Measurements from ENCODE around the gene TUFT1. TPM values are rescaled to one million over a fixed set of nuclear protein-coding genes. Genes with fewer than 3 reads are reported as not detected.

The TUFT1 gene
- total and polyA plus RNA-seq, 10 of the 15 experiments (the other 5 are each of a cell fraction or from before 2014, with no cell fraction given): 0.08 to 4.3 (median 3.2) TPM

DNA sequence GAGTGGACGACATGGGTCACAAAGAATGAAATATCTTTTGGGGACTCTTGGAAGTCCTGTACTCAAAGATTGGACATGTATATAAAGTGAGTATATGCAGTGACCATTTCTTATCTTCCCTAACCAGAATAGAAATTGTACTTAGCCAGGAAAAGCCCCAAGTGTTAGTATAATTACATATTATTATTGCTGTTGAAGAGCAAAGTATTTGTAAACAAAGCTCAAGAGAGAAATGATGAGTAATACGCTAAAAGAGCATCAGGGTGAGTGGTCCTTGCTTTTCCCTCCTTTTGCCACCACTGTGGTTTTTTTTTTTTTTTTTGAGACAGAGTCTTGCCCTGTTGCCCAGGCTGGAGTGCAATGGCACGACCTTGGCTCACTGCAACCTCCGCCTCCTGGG lies 35.4 kb upstream of the TUFT1 start:
- Histone ChIP-seq H3K4me2 (ENCODE audit: control insufficient read depth, insufficient read depth) (no peak overlapping the region), H3K9me3 (replicated peaks; ENCODE audit: control insufficient read depth, insufficient read depth, low read length) (no peaks in the 10 kb centered on the region), H3K79me2 (ENCODE audit: control insufficient read depth, insufficient read depth, low read length) (no peaks in the 10 kb centered on the region), H2AFZ (ENCODE audit: control insufficient read depth, low read depth, low read length) (no peak overlapping the region), H3K4me1 (ENCODE audit: control insufficient read depth, insufficient read depth, low read length) (no peaks in the 10 kb centered on the region), H4K20me1 (ENCODE audit: control insufficient read depth, insufficient read depth) (no peaks in the 10 kb centered on the region), H3K9ac (ENCODE audit: control insufficient read depth, insufficient read depth, low read length) (no peak overlapping the region), H3K36me3 (ENCODE audit: control insufficient read depth in 2 of 2, insufficient read depth in 2 of 2, low read length in 1 of 2) (no peaks in the 10 kb centered on the region), H3K4me3 (no peak overlapping the region), H3K27me3 (replicated peaks in 1 of 2; ENCODE audit: control insufficient read depth in 2 of 2, insufficient read depth in 2 of 2, low read length in 1 of 2) (no peaks in the 10 kb centered on the region; a peak in 1 of 4 replicates), H3K27ac (ENCODE audit: control insufficient read depth, insufficient read depth) (no peak overlapping the region)
- no peak for ATAC-seq
- 46% methylated on average over 3 of the region's 4 CpGs for whole genome bisulfite sequencing (ENCODE audit: insufficient coverage, insufficient replicate concordance, low lambda C conversion rate, missing lambda C conversion rate)
- intact Hi-C loops (cut with micrococcal nuclease; ENCODE audit: unreplicated experiment): no loop called here
- ChIA-PET RAD21 (ENCODE audit: unreplicated experiment) (no interaction called here), POLR2A (no interaction called here), CTCF (interaction anchor here (0.6 to 0.8 kb wide), 2 partner anchors 31 to 60 kb away, joined by 3 read pairs; no protein-coding TSS in a partner anchor), SMC1A (ENCODE audit: uncharacterized antibody, unreplicated experiment) (interaction anchor here (1.0 kb wide), 1 partner anchor 10 kb away, joined by 3 read pairs; no protein-coding TSS in a partner anchor)
- BruUV-seq (replicated peaks): no TSS peak
- DNase-seq (ENCODE audit: low read depth, low spot score): no peak
- FAIRE-seq: no peak
- in situ Hi-C loops (cut with MboI): no loop called here
- TF ChIP-seq, protein P1, sequence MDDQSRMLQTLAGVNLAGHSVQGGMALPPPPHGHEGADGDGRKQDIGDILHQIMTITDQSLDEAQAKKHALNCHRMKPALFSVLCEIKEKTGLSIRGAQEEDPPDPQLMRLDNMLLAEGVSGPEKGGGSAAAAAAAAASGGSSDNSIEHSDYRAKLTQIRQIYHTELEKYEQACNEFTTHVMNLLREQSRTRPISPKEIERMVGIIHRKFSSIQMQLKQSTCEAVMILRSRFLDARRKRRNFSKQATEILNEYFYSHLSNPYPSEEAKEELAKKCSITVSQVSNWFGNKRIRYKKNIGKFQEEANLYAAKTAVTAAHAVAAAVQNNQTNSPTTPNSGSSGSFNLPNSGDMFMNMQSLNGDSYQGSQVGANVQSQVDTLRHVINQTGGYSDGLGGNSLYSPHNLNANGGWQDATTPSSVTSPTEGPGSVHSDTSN (IDR thresholded peaks at IDR 0.05; ENCODE audit: insufficient replicate concordance, low read depth, low read length): no peak
- no peak for TF ChIP-seq PRDM15 (CRISPR knock-in tag; IDR thresholded peaks at IDR 0.05)
- no peak for TF ChIP-seq BCL11A (IDR thresholded peaks at IDR 0.05; ENCODE audit: low read depth, low read length)
- no peak for TF ChIP-seq NR2C1 (IDR thresholded peaks at IDR 0.05)
- no peak for TF ChIP-seq MTA3 (IDR thresholded peaks at IDR 0.05; ENCODE audit: borderline replicate concordance, low read length)
- no peak for TF ChIP-seq TCF12 (IDR thresholded peaks at IDR 0.05; ENCODE audit: low read depth, low read length)
- no peak for TF ChIP-seq SP1 (IDR thresholded peaks at IDR 0.05; ENCODE audit: low read depth, low read length)
- no peak for TF ChIP-seq SMAD1 (IDR thresholded peaks at IDR 0.05; ENCODE audit: low read depth, partially characterized antibody)
- TF ChIP-seq IRF4 (IDR thresholded peaks at IDR 0.05; ENCODE audit: low read depth, low read length): no peak
- TF ChIP-seq, protein P2, sequence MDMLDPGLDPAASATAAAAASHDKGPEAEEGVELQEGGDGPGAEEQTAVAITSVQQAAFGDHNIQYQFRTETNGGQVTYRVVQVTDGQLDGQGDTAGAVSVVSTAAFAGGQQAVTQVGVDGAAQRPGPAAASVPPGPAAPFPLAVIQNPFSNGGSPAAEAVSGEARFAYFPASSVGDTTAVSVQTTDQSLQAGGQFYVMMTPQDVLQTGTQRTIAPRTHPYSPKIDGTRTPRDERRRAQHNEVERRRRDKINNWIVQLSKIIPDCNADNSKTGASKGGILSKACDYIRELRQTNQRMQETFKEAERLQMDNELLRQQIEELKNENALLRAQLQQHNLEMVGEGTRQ (IDR thresholded peaks at IDR 0.05; ENCODE audit: borderline replicate concordance, low read depth, low read length): no peak
- TF ChIP-seq RCOR1 (conservative IDR thresholded peaks at IDR 0.05; ENCODE audit: low read depth, low read length): no peak
- no peak for TF ChIP-seq NKRF (conservative IDR thresholded peaks at IDR 0.05)
- TF ChIP-seq, protein P3, sequence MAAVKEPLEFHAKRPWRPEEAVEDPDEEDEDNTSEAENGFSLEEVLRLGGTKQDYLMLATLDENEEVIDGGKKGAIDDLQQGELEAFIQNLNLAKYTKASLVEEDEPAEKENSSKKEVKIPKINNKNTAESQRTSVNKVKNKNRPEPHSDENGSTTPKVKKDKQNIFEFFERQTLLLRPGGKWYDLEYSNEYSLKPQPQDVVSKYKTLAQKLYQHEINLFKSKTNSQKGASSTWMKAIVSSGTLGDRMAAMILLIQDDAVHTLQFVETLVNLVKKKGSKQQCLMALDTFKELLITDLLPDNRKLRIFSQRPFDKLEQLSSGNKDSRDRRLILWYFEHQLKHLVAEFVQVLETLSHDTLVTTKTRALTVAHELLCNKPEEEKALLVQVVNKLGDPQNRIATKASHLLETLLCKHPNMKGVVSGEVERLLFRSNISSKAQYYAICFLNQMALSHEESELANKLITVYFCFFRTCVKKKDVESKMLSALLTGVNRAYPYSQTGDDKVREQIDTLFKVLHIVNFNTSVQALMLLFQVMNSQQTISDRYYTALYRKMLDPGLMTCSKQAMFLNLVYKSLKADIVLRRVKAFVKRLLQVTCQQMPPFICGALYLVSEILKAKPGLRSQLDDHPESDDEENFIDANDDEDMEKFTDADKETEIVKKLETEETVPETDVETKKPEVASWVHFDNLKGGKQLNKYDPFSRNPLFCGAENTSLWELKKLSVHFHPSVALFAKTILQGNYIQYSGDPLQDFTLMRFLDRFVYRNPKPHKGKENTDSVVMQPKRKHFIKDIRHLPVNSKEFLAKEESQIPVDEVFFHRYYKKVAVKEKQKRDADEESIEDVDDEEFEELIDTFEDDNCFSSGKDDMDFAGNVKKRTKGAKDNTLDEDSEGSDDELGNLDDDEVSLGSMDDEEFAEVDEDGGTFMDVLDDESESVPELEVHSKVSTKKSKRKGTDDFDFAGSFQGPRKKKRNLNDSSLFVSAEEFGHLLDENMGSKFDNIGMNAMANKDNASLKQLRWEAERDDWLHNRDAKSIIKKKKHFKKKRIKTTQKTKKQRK (IDR thresholded peaks at IDR 0.05; ENCODE audit: low read depth, low read length): no peak
- no peak for TF ChIP-seq MYB (IDR thresholded peaks at IDR 0.05; ENCODE audit: borderline replicate concordance, low read depth, low read length)

Data from GM12878 (cell line).